ENCODE data around the gene COMP.

The COMP gene

GRCh38 chr19:18774107-18774506 is 17.0 kb downstream of the COMP start:
- DNase-seq (ENCODE audit: low read depth): no peak
- H3K4me3 ChIP-seq (ENCODE audit: low read depth, low read length): no peak overlapping the region

GRCh38 chr19:18773682-18774081 is 17.4 kb downstream of the COMP start:
- no peak overlapping the region for H3K4me3 ChIP-seq (ENCODE audit: low read depth, low read length)
- no peak for DNase-seq (ENCODE audit: low read depth)

- H3K4me3 ChIP-seq (ENCODE audit: low read depth, low read length): no peak overlapping the region
- no peak for DNase-seq (ENCODE audit: low read depth)
Measured at GRCh38 chr19:18772620-18773587, 18.2 kb downstream of the COMP start.

- DNase-seq (ENCODE audit: low read depth): no peak
- no peak overlapping the region for H3K4me3 ChIP-seq (ENCODE audit: low read depth, low read length)
Measured at GRCh38 chr19:18771328-18772242, 19.5 kb downstream of the COMP start.

GRCh38 chr19:18770663-18771327 is 20.3 kb downstream of the COMP start:
- H3K4me3 ChIP-seq (ENCODE audit: low read depth, low read length): no peak overlapping the region
- DNase-seq (ENCODE audit: low read depth): no peak

GRCh38 chr19:18769989-18770528 is 21.0 kb downstream of the COMP start:
- DNase-seq (ENCODE audit: low read depth): no peak

GRCh38 chr19:18768997-18769891 is 21.9 kb downstream of the COMP start:
- no peak overlapping the region for H3K4me3 ChIP-seq (ENCODE audit: low read depth, low read length)
- no peak for DNase-seq (ENCODE audit: low read depth)

More at GRCh38 chr19:18769989-18770528, 21.0 kb downstream of the COMP start:
- H3K4me3 ChIP-seq (ENCODE audit: low read depth, low read length): no peak overlapping the region

- no peak for DNase-seq (ENCODE audit: low read depth)
- no peak overlapping the region for H3K4me3 ChIP-seq (ENCODE audit: low read depth, low read length)
Measured at GRCh38 chr19:18768046-18768771, 22.9 kb downstream of the COMP start.

GRCh38 chr19:18765224-18765623 is 25.9 kb downstream of the COMP start:
- H3K4me3 ChIP-seq (ENCODE audit: low read depth, low read length): no peak overlapping the region
- DNase-seq (ENCODE audit: low read depth): no peak

- no peak overlapping the region for H3K4me3 ChIP-seq (ENCODE audit: low read depth, low read length)
- DNase-seq (ENCODE audit: low read depth): no peak
Measured at GRCh38 chr19:18764591-18765051, 26.5 kb downstream of the COMP start.

GRCh38 chr19:18763674-18764590 is 27.2 kb downstream of the COMP start:
- DNase-seq (ENCODE audit: low read depth): no peak

GRCh38 chr19:18762125-18763023 is 28.7 kb downstream of the COMP start:
- no peak overlapping the region for H3K4me3 ChIP-seq (ENCODE audit: low read depth, low read length)
- no peak for DNase-seq (ENCODE audit: low read depth)

More at GRCh38 chr19:18763674-18764590, 27.2 kb downstream of the COMP start:
- H3K4me3 ChIP-seq (ENCODE audit: low read depth, low read length): no peak overlapping the region

GRCh38 chr19:18761531-18762110 is 29.5 kb downstream of the COMP start:
- no peak for DNase-seq (ENCODE audit: low read depth)
- H3K4me3 ChIP-seq (ENCODE audit: low read depth, low read length): no peak overlapping the region

- no peak for DNase-seq (ENCODE audit: low read depth)
- H3K4me3 ChIP-seq (ENCODE audit: low read depth, low read length): no peak overlapping the region
Measured at GRCh38 chr19:18760440-18761383, 30.4 kb downstream of the COMP start.

All from skeletal muscle cell (primary cell).